ENCODE results near the gene CNIH3.

The CNIH3 gene

DNA sequence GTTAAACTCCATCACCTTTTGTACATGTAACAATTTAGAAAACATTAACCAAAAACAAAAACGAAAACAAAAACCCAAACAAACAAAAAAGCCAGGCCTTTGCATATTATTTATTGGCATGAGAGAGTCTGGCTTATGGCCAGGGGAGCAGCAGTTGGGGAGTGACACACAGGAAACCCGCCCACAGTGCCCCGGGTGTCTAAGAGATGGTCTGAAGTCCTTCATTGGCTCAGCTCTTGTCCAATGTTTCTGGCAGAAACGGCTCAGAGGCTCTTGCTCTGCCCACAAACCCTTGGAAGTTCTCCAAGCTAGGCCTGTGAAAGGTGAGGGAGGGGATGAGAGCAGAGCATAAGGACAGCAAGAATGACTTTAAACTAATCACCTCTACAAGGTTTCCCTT, 131.5 kb downstream of the CNIH3 start:
- no peak for DNase-seq

DNA sequence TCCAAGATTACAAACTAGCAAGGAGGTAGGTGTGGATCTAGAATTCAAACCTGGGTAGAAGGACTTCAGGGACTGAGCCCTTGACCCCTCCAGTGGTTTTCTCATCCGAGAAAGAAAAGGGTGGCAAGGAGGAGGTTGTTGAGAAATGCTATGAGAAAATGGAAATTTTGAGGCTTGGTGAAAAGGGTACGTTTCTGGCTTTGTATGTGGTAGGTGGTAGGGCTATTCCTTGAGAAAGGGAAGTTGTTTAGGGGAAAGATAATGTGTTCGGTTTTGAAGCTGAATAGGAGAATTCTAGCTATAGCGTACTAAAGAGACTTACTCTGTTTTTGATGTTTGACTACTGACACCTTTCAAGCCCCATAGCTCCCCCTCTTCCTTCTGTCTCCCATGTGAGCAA, 133.8 kb downstream of the CNIH3 start:
- DNase-seq, result no peak

DNA sequence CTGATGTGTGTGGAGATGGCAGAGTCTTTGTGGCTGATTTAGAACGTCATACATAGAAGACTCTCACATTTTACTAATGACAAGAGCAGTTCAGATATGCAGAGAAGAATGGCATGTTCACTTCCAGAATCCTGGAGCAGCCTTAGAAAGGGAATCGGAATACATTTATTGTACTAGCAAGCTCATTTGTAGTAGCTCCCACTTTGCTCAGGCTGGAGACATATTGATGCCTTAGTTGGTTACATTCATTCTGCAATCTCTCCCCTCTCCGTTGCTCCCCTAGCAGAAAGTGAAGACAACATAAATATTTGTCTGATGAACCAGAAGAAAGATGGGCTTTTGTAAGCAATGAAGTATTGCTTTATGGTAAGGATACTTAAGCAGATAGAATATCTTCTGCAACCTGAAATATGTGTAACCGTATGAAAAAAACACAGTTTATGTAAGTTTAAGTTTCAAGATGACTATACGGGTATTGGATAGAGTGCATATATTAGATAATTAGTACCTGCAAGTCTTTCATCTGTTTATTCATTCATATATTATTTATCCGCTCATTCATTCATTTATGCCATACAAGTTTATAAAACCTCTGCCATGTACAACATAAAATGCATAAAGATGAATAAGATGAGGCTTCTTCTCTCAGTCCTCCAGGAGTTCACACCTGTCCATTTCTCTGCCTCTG, 135.7 kb downstream of the CNIH3 start:
- DNase-seq, result no peak

DNA sequence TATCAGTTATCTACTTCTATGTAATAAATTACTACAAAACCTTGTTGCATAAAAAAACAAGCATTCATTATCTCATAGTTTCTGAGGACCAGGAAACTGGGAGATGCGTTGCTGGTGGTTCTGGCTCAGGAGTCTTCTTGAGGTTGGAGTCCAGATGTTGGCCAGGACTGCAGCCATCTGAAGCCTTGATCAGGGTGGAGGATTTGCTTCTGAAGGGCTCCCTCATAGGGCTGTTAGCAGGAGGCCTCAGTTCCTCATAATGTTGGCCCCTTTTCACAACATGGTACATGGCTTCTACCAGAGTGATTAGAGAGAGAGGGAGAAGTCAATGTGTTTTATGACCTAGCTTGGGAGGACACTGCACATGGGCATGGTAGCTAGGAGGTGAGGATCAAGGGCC, 137.4 kb downstream of the CNIH3 start:
- DNase-seq, result no peak

DNA sequence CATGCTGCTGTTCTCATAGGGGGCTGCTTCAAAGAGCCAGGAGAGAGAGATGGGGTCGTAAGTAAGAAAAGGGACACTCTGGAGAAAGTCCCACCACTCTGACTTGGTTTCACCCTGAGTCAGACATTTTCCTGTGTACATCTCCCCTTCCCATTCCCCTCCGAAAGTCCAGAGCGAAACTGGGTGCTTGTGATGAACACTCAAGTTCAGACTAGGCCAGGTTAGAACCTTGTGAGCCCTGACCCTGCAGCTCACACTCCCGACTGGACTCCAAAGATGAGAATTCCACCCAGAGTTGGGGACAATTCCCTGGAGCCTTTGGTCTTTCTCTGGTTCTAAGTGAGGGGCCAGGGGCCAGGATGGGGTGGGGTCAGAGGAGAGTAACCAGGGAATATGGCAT, 139.5 kb downstream of the CNIH3 start:
- DNase-seq, result no peak

DNA sequence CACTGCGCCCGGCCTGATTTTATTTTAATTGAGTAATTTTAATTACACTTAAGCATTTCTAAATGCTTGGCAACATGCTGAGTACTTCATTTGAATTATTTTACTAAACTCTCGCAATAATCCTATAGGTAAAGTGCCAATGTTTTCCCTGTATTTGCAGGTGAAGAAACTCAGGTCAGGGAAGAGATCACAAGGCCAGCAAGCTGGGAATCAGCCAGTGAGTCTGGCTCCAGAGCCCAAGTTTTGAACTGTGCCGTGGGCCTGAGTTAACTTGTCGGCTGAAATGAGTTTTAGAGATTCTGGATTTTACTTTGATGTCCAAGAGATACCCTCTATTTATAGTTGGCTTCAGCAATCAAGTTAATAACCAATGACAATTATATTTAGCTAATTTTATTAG, 141.4 kb downstream of the CNIH3 start:
- no peak for DNase-seq

DNA sequence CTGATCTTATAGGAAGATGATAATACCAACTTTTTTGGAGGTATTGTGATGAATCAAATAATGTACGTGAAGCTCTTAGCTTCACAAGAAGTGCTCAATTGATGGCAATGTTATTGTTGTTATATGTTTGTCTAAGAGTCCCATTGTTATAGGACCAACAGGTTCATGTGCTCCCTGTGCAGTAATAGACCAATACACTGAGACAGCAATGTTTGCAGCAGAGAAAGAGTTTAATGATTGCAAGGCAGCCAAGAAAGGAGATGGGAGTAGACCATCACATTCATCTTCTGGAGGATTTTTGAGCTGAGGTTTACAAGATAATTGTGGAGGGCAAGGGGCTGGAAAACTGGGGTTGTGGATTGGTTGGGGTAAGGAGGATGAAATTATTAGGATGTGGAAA, 143.0 kb downstream of the CNIH3 start:
- no peak for DNase-seq

DNA sequence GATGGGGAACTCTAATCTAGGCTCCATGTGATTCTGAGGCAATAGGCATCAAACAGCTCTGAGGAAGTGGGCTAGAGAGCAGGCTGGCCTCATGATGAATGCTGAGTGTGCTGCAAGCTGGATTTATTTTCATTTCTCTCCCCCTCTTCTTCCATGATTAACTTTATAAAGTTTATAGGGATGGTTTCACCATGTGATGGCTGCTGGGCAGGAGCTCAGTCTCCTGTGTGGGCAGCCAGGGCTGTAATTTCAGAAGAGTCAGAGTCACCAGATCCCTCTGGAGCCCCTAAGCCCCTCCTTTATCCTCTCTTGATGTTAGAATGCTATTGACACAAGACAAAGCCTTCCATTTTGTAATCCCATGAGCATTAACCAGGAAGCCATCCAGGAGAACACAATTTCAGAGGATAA, 143.6 kb downstream of the CNIH3 start:
- DNase-seq, result no peak

DNA sequence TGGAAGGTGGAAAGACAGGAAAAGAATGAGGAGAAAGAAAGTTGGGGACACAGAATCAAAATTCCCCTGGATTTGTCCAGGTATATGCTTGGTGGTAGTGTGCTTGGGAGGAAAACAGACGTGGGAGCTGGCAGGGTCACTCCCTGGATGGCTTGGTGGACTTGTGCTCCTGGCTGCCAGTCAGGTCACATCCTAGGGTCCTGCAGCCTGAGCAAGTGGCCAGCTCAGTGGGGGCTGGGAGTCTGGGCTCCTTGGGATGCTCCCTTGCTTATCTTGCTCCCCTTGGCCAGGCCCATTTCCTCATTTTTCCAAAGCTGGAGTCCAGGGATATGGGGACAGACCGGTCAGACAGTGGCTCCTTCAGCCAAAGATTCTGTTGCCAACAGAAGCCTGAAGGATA, 144.0 kb downstream of the CNIH3 start:
- no peak for DNase-seq

DNA sequence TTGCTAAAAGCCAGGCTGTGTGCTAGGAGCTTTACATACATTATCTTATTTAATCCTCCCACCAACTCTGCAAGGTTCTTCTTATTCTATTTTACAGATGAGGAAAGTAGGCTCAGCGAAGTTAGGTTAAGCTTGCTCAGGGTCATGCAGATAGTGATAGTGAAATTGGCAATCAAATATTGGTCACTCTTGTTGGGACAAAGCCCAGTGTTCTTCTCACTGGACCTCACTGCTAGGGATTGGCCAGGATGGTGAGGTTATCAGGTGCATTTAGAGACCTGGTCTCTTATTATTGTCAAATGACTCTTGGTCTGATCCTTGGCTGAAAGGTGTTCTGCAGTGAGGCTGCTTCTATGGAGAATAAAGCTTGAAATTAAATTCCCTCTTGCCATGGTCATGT, 145.1 kb downstream of the CNIH3 start:
- DNase-seq, result no peak

DNA sequence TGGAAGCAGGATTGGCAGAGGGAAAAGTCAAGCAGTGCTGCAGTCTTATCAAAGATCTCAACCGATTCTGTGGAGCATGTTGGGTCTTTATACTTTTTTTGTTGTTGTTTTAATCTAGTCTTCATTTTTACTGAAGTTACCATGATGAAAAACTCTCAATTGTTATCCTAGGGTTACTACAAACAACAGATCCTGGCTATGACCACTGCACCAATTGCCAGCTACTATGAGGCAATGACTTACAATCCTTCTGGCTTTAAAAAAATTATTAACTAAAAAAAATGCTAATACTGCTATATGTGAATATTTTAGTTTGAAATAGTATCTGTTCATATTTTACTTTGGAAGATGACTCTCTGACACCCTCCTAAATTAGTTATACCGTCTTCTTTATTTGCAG, 145.9 kb downstream of the CNIH3 start:
- DNase-seq, result no peak

DNA sequence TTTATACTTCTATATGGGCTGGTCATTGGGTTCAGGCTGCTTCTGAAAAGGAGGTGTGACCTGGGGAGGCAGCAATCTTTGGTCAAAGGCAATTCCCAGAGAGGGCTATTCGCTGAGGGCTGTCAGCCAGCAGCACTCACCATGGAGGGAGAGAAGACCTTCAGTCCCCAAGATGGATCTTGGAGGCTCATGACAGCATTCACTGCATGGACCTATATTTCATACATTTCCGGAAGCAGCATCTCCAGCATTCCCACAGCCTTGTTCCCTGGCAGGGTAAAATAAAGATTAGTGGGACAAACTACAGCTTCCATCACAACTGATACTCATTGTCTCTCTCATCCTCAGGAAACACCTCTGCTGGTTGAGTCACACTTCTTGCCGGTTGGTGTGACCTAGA, 146.6 kb downstream of the CNIH3 start:
- DNase-seq, result no peak

DNA sequence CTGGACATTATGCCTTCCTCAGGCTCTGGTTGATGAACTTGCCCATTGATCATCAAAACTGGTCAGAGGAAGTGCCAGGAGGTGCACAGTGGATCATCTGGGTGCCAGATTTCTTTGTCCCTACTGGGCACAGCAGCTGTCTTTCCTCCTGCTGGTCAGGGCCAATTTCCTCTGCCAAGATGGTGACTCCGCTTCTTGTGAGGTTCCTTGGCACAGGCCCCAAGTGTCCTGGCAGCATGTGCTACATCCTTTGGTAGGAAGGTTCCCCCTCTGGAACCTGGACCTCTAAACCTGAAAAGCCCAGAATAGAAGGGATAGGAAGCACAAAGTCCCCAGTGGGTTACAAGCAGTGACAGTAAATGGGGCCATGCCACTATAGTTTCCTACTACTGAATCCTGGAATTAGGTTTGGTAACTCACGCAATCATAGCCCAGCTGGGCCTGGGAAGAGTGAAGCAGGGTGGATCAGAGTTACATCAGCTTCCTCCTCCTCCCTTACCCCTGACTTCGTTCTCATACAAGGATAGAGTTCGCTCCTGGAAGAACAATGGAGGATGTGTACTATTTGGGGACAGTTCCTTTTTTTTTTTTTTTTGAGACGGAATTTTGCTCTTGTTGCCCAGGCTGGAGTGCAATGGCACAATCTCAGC, 147.1 kb downstream of the CNIH3 start:
- DNase-seq, result no peak

DNA sequence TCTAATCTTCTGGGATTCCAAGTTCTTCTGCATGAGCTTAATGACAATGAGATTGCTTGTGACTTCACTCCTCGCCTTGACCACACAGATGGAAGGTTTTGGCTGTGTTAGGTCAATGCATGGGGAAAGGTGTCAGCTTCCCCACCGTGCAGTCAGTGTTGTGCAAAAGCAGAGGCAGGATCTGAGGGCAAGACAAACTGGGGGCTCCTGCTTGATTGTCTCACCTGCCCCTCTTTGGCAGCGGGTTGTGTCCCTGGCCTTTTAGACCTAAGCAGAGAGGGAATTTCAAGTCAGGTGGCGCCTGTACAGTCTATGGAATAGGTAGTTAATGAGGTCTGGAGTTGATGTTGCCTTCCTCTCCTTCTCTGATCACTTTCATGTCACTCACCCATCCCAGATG, 150.1 kb downstream of the CNIH3 start:
- no peak for DNase-seq

DNA sequence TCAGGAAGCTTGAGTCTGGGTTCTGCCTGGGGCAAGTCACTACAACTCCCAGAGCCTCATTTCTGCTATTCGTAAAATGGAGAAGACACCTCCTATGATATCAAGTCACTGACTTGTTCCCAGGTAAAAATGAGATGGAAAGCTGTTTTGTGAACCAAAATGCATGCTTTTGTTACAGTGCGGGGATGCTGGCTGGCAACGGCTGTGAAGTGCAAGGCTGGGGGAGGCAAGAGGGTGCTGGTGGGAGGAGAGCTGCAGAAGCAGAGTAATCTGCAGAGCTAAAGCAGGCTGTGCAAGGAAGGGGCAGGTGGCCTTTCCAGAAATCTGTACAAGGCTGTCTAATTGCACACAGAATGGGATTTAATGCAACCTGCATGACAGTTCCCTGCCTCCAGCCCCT, 150.9 kb downstream of the CNIH3 start:
- no peak for DNase-seq

DNA sequence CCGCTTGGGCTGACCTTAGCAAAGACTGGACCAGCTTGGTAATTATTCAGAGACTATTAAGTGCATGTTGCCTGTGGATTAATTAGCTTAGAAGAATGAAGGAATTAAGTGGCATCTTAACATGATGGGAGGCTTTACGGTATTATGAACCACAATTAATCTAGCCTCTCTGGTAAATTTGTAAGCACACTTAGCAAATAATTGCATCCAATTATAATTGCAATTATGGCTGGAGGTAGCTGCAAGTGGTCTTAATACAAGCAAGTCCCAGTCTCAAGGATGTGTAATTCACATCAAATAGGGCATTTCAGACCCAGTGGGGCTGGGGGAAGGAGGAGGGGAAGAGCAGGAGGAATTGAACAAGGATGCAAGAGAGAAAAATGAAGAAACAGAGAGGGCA, 151.6 kb downstream of the CNIH3 start:
- no peak for DNase-seq

DNA sequence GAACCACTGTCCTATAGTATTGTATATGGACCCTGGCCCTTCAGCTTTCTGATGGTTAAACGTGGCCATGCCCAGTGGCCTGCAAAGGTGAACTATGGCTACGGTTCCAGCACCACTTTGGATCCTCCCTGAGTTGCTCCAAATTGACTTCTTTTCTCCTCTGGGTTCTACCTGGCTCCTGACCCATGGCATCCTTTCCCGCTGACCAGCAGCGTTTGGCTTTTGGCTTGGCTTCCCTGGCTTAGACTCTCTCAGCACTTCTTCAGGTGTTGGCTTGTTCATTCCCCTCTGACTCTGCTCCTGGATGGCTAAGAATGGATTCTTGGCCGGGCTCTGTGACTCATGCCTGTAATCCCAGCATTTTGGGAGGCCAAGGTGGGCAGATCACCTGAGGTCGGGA, 152.9 kb downstream of the CNIH3 start:
- DNase-seq, result no peak

DNA sequence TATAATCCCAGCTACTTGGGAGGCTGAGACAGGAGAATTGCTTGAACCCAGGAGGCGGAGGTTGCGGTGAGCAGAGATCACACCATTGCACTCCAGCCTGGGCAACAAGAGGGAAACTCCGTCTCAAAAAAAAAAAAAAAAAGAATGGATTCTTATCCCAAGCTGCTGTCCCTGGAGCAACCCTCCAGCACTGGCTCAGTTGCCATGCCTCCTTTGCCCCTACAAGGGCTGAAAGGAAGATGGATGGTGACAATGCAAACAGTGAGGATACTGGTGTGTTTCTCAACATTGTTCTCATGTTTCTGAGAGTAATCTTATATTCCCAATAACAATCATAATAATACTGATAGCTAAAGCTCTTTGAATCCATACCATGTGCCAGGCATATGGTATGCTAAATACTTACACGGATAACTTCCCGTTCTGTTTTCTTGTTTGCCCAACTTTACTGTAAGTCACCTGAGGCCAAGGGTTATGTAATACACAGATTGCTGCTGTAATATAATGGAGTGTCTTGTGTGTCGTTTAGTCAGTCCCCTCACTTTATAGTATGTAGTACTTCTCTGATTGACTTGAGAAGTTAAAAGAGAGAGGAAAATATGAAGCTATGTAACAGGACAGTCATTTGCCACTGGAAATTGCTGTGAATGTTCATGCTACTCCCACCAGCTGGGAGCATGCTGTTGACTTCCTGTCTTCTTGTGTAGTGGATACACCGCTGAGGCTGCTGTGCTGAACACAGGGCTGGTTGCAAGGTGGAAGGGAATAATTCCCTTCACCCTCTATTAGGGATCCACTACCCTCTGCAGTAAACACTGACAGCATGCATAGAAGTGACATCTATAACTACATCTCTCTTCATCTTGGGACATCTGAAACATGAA, 153.6 kb downstream of the CNIH3 start:
- no peak for DNase-seq

DNA sequence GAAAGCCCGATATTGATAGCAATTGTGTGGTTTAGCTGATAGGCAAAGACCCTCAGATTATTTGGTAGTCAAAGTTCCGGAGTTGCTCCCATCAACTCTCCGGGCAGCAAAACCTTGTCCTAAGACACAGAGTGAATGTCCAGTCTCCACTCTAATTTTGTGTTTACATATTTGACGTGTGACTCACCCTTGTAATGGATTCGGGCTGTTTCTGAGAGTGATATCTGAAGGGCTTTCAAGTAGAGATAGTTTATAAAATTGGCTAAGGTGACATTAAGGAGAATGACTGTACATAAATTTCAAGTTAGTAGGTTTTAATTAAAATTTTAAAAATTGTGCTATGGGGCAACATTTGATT, 154.2 kb downstream of the CNIH3 start:
- DNase-seq, result no peak

DNA sequence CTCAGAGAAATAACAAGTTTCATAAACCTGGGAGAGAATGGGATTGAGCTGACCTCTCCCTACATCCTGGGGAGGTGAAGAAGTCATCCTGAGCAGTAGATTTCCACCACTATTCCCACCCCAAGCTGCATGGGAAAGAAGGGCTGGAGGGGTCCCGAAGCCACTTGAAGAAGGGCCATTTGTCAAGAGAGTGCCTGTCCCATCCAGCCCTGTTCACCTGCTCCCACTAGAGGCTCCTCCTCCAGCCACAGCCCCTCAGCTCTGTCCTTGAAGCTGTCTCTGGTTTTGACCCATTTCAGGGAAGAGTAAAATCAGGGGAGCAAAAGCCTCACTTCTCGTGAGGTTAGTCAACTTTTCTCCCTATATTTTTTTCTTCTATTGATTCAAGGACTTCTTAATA, 157.5 kb downstream of the CNIH3 start:
- no peak for DNase-seq

DNA sequence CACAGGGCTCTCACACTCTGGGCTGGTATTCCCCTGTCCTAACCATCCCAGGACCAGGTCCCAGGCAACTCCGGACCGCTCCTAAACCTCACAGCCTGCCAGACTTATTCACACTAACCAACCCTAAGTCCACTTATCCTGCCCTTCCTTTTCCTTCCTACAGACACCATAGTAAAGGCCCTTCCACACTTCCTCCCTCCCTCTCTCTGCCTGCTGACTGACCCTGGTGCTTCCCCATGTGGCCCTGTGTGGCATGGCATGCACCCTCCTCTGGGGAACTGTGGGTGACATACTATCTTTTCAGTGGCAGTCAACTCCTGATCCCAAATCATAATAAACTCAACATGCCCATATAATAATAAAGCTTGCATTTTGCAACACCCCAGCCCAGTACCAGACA, 158.3 kb downstream of the CNIH3 start:
- no peak for DNase-seq

DNA sequence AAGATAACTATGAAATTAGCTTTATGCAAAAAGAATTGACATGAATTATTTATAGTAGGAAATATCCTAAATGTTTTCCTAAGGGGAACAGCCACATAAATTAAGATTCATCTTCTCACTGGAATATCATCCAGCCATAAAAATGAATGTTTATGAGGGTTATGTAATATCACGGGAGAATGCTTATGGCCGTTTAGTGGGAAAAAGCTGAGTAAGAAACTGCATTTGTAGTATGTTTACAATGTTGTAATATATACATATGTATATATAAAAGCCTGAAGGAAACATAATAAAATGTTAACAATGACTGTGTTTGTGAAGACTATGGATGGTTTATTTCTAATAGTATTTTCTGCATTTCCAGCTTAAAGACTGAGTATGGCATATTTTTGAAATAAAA, 161.1 kb downstream of the CNIH3 start:
- no peak for DNase-seq

DNA sequence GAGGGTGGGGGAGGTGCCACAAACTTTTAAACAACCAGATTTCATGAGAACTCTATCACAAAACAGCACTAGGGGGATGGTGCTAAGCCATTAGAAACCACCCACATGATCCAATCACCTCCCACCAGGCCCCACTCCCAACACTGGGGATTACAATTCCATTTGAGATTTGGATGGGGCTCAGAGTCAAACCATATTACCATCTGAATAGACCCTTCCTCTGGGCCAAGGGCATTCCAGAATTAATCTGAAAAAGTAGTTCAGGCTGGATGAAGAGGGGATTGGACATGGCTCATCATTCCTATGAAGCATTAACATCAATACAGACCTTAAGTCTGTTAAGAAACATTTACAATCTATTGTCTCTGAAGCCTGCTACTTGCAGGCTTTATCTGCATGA, 163.4 kb downstream of the CNIH3 start:
- no peak for DNase-seq

DNA sequence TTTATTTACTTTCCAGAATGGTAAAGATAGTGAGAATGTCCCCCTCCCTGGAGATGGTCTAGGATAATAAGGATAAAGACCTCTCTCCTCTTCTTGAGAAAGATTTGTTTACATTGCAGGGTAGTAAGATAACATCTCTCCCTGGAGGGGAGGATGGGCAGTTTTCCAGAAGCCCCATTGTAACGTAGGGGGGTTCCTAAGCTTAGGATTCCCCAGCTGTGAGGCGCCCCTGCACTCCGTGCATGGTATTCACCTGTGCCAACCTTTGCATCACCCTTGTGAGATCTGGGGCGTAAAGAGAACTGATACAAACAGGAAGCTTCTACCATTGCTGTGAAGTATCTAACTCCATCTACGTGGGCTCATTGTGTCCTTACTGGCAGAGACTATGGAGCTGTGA, 164.6 kb downstream of the CNIH3 start:
- DNase-seq, result no peak

Data from effector CD8-positive, alpha-beta T cell (primary cell).